KOPT-K1 (cell line): ENCODE data around the gene OSBPL10.

Source experiments
- H3K27ac ChIP-seq: fragments of 200-600 bp; sonication (generic); 2 replicates; pipeline ENCODE4 v1.5.1; 2016; ENCODE audit warnings: antibody characterized with exemption, mild to moderate bottlenecking, low read depth, low read length; ENCODE audit not compliant: poor library complexity, severe bottlenecking
- H3K36me3 ChIP-seq: fragments of 200-600 bp; sonication (generic); 2 replicates; pipeline ENCODE4 v1.5.1; 2017; ENCODE audit warnings: antibody characterized with exemption, mild to moderate bottlenecking, low read length, moderate library complexity; ENCODE audit not compliant: insufficient read depth
- H3K9me3 ChIP-seq: fragments of 200-600 bp; sonication (generic); 2 replicates; pipeline ENCODE4 v1.5.1; 2017; ENCODE audit warnings: antibody characterized with exemption, low read length, mild to moderate bottlenecking; ENCODE audit not compliant: insufficient read depth, poor library complexity, severe bottlenecking

OSBPL10 gene

GRCh38 chr3:31974471-31974870, 6.6 kb downstream of the OSBPL10 start:
- no peaks in the 10 kb centered on the region for H3K9me3 ChIP-seq
- no peaks in the 10 kb centered on the region for H3K36me3 ChIP-seq
- no peak overlapping the region for H3K27ac ChIP-seq

GRCh38 chr3:31973837-31974236, 7.2 kb downstream of the OSBPL10 start:
- Histone ChIP-seq H3K36me3 (no peaks in the 10 kb centered on the region), H3K9me3 (no peaks in the 10 kb centered on the region), H3K27ac (no peak overlapping the region)

GRCh38 chr3:31973081-31973480, 8.0 kb downstream of the OSBPL10 start:
- Histone ChIP-seq H3K27ac (no peak overlapping the region), H3K36me3 (no peaks in the 10 kb centered on the region), H3K9me3 (no peaks in the 10 kb centered on the region)

- H3K9me3 ChIP-seq, result no peaks in the 10 kb centered on the region
- no peaks in the 10 kb centered on the region for H3K36me3 ChIP-seq
- H3K27ac ChIP-seq, result no peak overlapping the region
These were observed 9.5 kb downstream of the OSBPL10 start for GRCh38 chr3:31971607-31972006.

- Histone ChIP-seq H3K27ac (no peak overlapping the region), H3K9me3 (no peaks in the 10 kb centered on the region), H3K36me3 (no peaks in the 10 kb centered on the region)
These were observed 12.1 kb downstream of the OSBPL10 start for GRCh38 chr3:31968927-31969418.

GRCh38 chr3:31968369-31968926, 12.6 kb downstream of the OSBPL10 start:
- no peaks in the 10 kb centered on the region for H3K36me3 ChIP-seq
- H3K27ac ChIP-seq, result no peak overlapping the region
- H3K9me3 ChIP-seq, result no peaks in the 10 kb centered on the region

GRCh38 chr3:31967592-31967991, 13.5 kb downstream of the OSBPL10 start:
- H3K27ac ChIP-seq, result no peak overlapping the region
- H3K36me3 ChIP-seq, result no peaks in the 10 kb centered on the region
- no peaks in the 10 kb centered on the region for H3K9me3 ChIP-seq

GRCh38 chr3:31966978-31967591, 14.0 kb downstream of the OSBPL10 start:
- Histone ChIP-seq H3K9me3 (no peaks in the 10 kb centered on the region), H3K36me3 (no peaks in the 10 kb centered on the region), H3K27ac (no peak overlapping the region)

GRCh38 chr3:31962801-31963205, 18.3 kb downstream of the OSBPL10 start:
- H3K27ac ChIP-seq, result no peak overlapping the region
- H3K36me3 ChIP-seq, result no peaks in the 10 kb centered on the region
- no peaks in the 10 kb centered on the region for H3K9me3 ChIP-seq

- no peak overlapping the region for H3K27ac ChIP-seq
- H3K36me3 ChIP-seq, result no peaks in the 10 kb centered on the region
- peaks cover 4% of the 10 kb centered on the region for H3K9me3 ChIP-seq
These were observed 20.1 kb downstream of the OSBPL10 start for GRCh38 chr3:31960793-31961431.

- no peaks in the 10 kb centered on the region for H3K36me3 ChIP-seq
- no peak overlapping the region for H3K27ac ChIP-seq
- peaks cover 11% of the 10 kb centered on the region for H3K9me3 ChIP-seq
These were observed 20.9 kb downstream of the OSBPL10 start for GRCh38 chr3:31959951-31960792.

GRCh38 chr3:31959251-31959650, 21.8 kb downstream of the OSBPL10 start:
- Histone ChIP-seq H3K36me3 (no peaks in the 10 kb centered on the region), H3K27ac (no peak overlapping the region), H3K9me3 (peaks cover 15% of the 10 kb centered on the region)

- Histone ChIP-seq H3K27ac (no peak overlapping the region), H3K36me3 (no peaks in the 10 kb centered on the region), H3K9me3 (peaks cover 15% of the 10 kb centered on the region)
These were observed 22.3 kb downstream of the OSBPL10 start for GRCh38 chr3:31958701-31959152.

GRCh38 chr3:31957106-31957505, 24.0 kb downstream of the OSBPL10 start:
- Histone ChIP-seq H3K9me3 (peaks cover 15% of the 10 kb centered on the region), H3K36me3 (no peaks in the 10 kb centered on the region), H3K27ac (no peak overlapping the region)

GRCh38 chr3:31955581-31955980, 25.5 kb downstream of the OSBPL10 start:
- Histone ChIP-seq H3K27ac (no peak overlapping the region), H3K36me3 (no peaks in the 10 kb centered on the region), H3K9me3 (peaks cover 15% of the 10 kb centered on the region)
